Right atrium auricular region (tissue), 2 donors: ENCODE measurements around the gene TMEM108. TPM values are rescaled to one million over a fixed set of nuclear protein-coding genes. Genes with fewer than 3 reads are reported as not detected.

Source experiments
- DNase-seq: peaks from one replicate; pipeline ENCODE4 v3.0.0-alpha.2; 2019; ENCODE audit warnings: low spot score
- H3K27ac ChIP-seq, 2 donors: fragments of 200-600 bp; sonication (generic); 1 replicate in 1 of 2; 2 replicates in 1 of 2; pipeline ENCODE4 v1.5.1; 2016 to 2019
- H3K27me3 ChIP-seq, 2 donors: fragments of 200-600 bp; sonication (generic); one replicate each; pipeline versions ENCODE4 v1.5.1 to v1.6.0; 2017 to 2019
- H3K36me3 ChIP-seq: fragments of 200-600 bp; sonication (generic); one replicate; pipeline ENCODE4 v1.5.1; 2016
- H3K4me1 ChIP-seq, 2 donors: fragments of 200-600 bp; sonication (generic); one replicate each; pipeline versions ENCODE4 v1.5.1 to v1.6.0; 2017 to 2019
- H3K4me3 ChIP-seq, 2 donors: fragments of 200-600 bp; sonication (generic); 1 replicate in 1 of 2; 2 replicates in 1 of 2; pipeline ENCODE4 v1.5.1; 2017 to 2019; ENCODE audit warnings: mild to moderate bottlenecking in 1 of 2, moderate library complexity in 1 of 2
- H3K9me3 ChIP-seq, 2 donors: fragments of 200-600 bp; sonication (generic); one replicate each; pipeline ENCODE4 v1.5.1; 2019
- CTCF ChIP-seq, 2 donors: fragments of 200-600 bp; sonication (generic); IDR thresholded peaks; one replicate each; pipeline ENCODE4 v1.5.1; 2019; ENCODE audit warnings: antibody characterized with exemption in 2 of 2
- total RNA-seq, 2 donors: library from RNA; depleted of rRNA; stranded (reverse); fragments of >200 nt; gene quantifications; one replicate each; pipeline ENCODE4 v1.1.0, GENCODE V29; 2016

The TMEM108 gene
- total RNA-seq, 2 donors from 2014 or later: 5.1 to 5.3 TPM

GRCh38 chr3:133206921-133207320 lies 168.7 kb downstream of the TMEM108 start:
- Histone ChIP-seq H3K4me3 (no peak overlapping the region), H3K27me3 (no peaks in the 10 kb centered on the region), H3K9me3 (no peaks in the 10 kb centered on the region), H3K27ac (no peak overlapping the region), H3K4me1 (no peaks in the 10 kb centered on the region), H3K36me3 (no peaks in the 10 kb centered on the region)
- no peak for DNase-seq
- no peak for TF ChIP-seq CTCF (IDR thresholded peaks at IDR 0.05)

GRCh38 chr3:133208184-133208583 lies 170.0 kb downstream of the TMEM108 start:
- Histone ChIP-seq H3K4me3 (no peak overlapping the region), H3K9me3 (no peaks in the 10 kb centered on the region), H3K4me1 (no peaks in the 10 kb centered on the region), H3K36me3 (no peaks in the 10 kb centered on the region), H3K27ac (no peak overlapping the region), H3K27me3 (no peaks in the 10 kb centered on the region)
- no peak for DNase-seq
- TF ChIP-seq CTCF (IDR thresholded peaks at IDR 0.05): no peak

- no peaks in the 10 kb centered on the region for H3K4me1 ChIP-seq
- TF ChIP-seq CTCF (IDR thresholded peaks at IDR 0.05): no peak
- no peak for DNase-seq
- no peaks in the 10 kb centered on the region for H3K9me3 ChIP-seq
- no peaks in the 10 kb centered on the region for H3K36me3 ChIP-seq
- H3K27ac ChIP-seq: no peak overlapping the region
- H3K4me3 ChIP-seq: no peak overlapping the region
- H3K27me3 ChIP-seq: no peaks in the 10 kb centered on the region
Observed at GRCh38 chr3:133209871-133210550, 171.8 kb downstream of the TMEM108 start.

- Histone ChIP-seq H3K4me1 (no peaks in the 10 kb centered on the region), H3K9me3 (no peaks in the 10 kb centered on the region), H3K36me3 (no peaks in the 10 kb centered on the region), H3K27ac (no peak overlapping the region), H3K4me3 (no peak overlapping the region), H3K27me3 (no peaks in the 10 kb centered on the region)
- no peak for DNase-seq
- TF ChIP-seq CTCF (IDR thresholded peaks at IDR 0.05): no peak
Observed at GRCh38 chr3:133210656-133211055, 172.5 kb downstream of the TMEM108 start.

GRCh38 chr3:133211449-133211848 lies 173.3 kb downstream of the TMEM108 start:
- no peaks in the 10 kb centered on the region for H3K27me3 ChIP-seq
- no peak overlapping the region for H3K27ac ChIP-seq
- TF ChIP-seq CTCF (IDR thresholded peaks at IDR 0.05): no peak
- H3K9me3 ChIP-seq: no peaks in the 10 kb centered on the region
- H3K36me3 ChIP-seq: no peaks in the 10 kb centered on the region
- H3K4me1 ChIP-seq: no peaks in the 10 kb centered on the region
- no peak overlapping the region for H3K4me3 ChIP-seq
- DNase-seq: no peak

- Histone ChIP-seq H3K4me3 (no peak overlapping the region), H3K36me3 (no peaks in the 10 kb centered on the region), H3K27me3 (no peaks in the 10 kb centered on the region), H3K27ac (no peak overlapping the region), H3K9me3 (peaks cover 0 to 3% of the 10 kb centered on the region in 2 donors), H3K4me1 (no peaks in the 10 kb centered on the region)
- no peak for TF ChIP-seq CTCF (IDR thresholded peaks at IDR 0.05)
- DNase-seq: no peak
Observed at GRCh38 chr3:133211856-133212255, 173.7 kb downstream of the TMEM108 start.
